Activated CD4-positive, alpha-beta T cell treated with anti-CD3 and anti-CD28 coated beads for 24 hours (primary cell): ENCODE results near the gene SPNS3.

Experiments
- DNase-seq, 2 donors: peaks; one replicate each; pipeline ENCODE4 v3.0.0-alpha.2; 2020; ENCODE audit warnings: low read depth in 2 of 2

The SPNS3 gene

GRCh38 chr17:4433515-4434031, at the start of gene SPNS3:
TSS of gene SPNS3 (plus strand) at chr17:4433940. CDS start at chr17:4433968, 28 bp downstream.
- no peak for DNase-seq

GRCh38 chr17:4386406-4386805, 47.3 kb upstream of the SPNS3 start:
- DNase-seq: no peak

- no peak for DNase-seq
These were observed 46.6 kb upstream of the SPNS3 start for GRCh38 chr17:4387137-4387536.

GRCh38 chr17:4389079-4389478, 44.7 kb upstream of the SPNS3 start:
- DNase-seq: no peak

- DNase-seq: no peak
These were observed 39.9 kb upstream of the SPNS3 start for GRCh38 chr17:4393806-4394205.

- DNase-seq: no peak
These were observed 39.3 kb upstream of the SPNS3 start for GRCh38 chr17:4394208-4395110.

- no peak for DNase-seq
These were observed 38.6 kb upstream of the SPNS3 start for GRCh38 chr17:4395111-4395478.

GRCh38 chr17:4397840-4398239, 35.9 kb upstream of the SPNS3 start:
- no peak for DNase-seq

GRCh38 chr17:4405038-4405669, 28.6 kb upstream of the SPNS3 start:
- no peak for DNase-seq

- no peak for DNase-seq
These were observed 28.0 kb upstream of the SPNS3 start for GRCh38 chr17:4405699-4406098.

- DNase-seq: no peak
These were observed 27.4 kb upstream of the SPNS3 start for GRCh38 chr17:4406386-4406785.

GRCh38 chr17:4407216-4407615, 26.5 kb upstream of the SPNS3 start:
- DNase-seq: no peak

GRCh38 chr17:4407851-4408250, 25.9 kb upstream of the SPNS3 start:
- no peak for DNase-seq

GRCh38 chr17:4409659-4410058, 24.1 kb upstream of the SPNS3 start:
- no peak for DNase-seq

- no peak for DNase-seq
These were observed 22.5 kb upstream of the SPNS3 start for GRCh38 chr17:4411201-4411600.

GRCh38 chr17:4412933-4413831, 20.6 kb upstream of the SPNS3 start:
- DNase-seq: peak; percentile 91 to 95

GRCh38 chr17:4417129-4417667, 16.5 kb upstream of the SPNS3 start:
- DNase-seq: no peak

GRCh38 chr17:4420692-4421131, 13.0 kb upstream of the SPNS3 start:
- DNase-seq: peak in 1 of 2 donors; percentile 31

GRCh38 chr17:4422864-4423263, 10.9 kb upstream of the SPNS3 start:
- no peak for DNase-seq

- DNase-seq: no peak
These were observed 8.3 kb upstream of the SPNS3 start for GRCh38 chr17:4425398-4425797.

- DNase-seq: no peak
These were observed 7.1 kb upstream of the SPNS3 start for GRCh38 chr17:4426499-4427208.
